Measurements from ENCODE around the gene ZNF207.

DNA sequence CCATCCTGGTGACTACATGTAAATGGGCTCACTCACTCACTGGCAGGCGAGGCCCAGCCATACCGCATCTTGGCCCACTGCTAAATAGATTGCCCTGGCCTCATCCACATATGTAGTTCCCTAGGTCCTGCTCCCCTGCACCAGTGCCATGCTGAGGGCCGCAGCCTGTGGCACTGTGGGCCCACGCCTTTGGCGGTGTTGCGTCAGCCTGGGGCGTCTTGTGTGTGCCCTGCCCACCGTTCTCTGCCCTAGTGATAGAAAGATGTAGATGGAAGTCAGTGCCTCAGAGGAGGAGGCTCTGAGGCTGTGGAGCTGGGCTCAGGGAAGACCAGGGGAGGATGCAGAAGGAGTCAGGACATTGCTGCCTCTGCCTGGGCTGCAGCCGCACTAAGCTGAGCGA is 26.9 kb upstream of the ZNF207 start:
- TF ChIP-seq, protein P1, sequence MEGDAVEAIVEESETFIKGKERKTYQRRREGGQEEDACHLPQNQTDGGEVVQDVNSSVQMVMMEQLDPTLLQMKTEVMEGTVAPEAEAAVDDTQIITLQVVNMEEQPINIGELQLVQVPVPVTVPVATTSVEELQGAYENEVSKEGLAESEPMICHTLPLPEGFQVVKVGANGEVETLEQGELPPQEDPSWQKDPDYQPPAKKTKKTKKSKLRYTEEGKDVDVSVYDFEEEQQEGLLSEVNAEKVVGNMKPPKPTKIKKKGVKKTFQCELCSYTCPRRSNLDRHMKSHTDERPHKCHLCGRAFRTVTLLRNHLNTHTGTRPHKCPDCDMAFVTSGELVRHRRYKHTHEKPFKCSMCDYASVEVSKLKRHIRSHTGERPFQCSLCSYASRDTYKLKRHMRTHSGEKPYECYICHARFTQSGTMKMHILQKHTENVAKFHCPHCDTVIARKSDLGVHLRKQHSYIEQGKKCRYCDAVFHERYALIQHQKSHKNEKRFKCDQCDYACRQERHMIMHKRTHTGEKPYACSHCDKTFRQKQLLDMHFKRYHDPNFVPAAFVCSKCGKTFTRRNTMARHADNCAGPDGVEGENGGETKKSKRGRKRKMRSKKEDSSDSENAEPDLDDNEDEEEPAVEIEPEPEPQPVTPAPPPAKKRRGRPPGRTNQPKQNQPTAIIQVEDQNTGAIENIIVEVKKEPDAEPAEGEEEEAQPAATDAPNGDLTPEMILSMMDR (IDR thresholded peaks at IDR 0.05): no peak
- TF ChIP-seq POLR2AphosphoS5 (IDR thresholded peaks at IDR 0.05; ENCODE audit: low read depth, low read length): no peak

Data from Panc1 (cell line).